KMS-11 (cell line): ENCODE data around the gene PLCD1.

Source experiments
- H2AFZ ChIP-seq: fragments of 200-600 bp; sonication (generic); 2 replicates; pipeline ENCODE4 v1.6.1; 2016; ENCODE audit warnings: antibody characterized with exemption, mixed run types, low read depth
- H3K27ac ChIP-seq: fragments of 200-600 bp; sonication (generic); 2 replicates; pipeline ENCODE4 v1.6.1; 2016; ENCODE audit warnings: mild to moderate bottlenecking, mixed run types
- H3K27me3 ChIP-seq: fragments of 200-600 bp; sonication (generic); 2 replicates; pipeline ENCODE4 v1.6.1; 2017; ENCODE audit warnings: mild to moderate bottlenecking, low read depth, mixed run types, moderate library complexity; ENCODE audit not compliant: insufficient read depth
- H3K36me3 ChIP-seq: fragments of 200-600 bp; sonication (generic); 2 replicates; pipeline ENCODE4 v1.6.1; 2017; ENCODE audit warnings: mild to moderate bottlenecking, mixed run types; ENCODE audit not compliant: insufficient read depth
- H3K4me1 ChIP-seq: fragments of 200-600 bp; sonication (generic); 2 replicates; pipeline ENCODE4 v1.6.1; 2016; ENCODE audit warnings: mild to moderate bottlenecking, low read depth, mixed run types; ENCODE audit not compliant: poor library complexity, severe bottlenecking
- H3K4me2 ChIP-seq: fragments of 200-600 bp; sonication (generic); 2 replicates; pipeline ENCODE4 v1.7.0; 2016; ENCODE audit warnings: mild to moderate bottlenecking, mixed run types
- H3K4me3 ChIP-seq: fragments of 200-600 bp; sonication (generic); IDR thresholded peaks from 2 replicates; pipeline ENCODE4 v1.6.1; 2017; ENCODE audit warnings: low read depth, low read length, mixed read lengths; ENCODE audit not compliant: insufficient read depth
- H3K79me2 ChIP-seq: fragments of 200-600 bp; sonication (generic); 2 replicates; pipeline ENCODE4 v1.6.1; 2016; ENCODE audit warnings: low read depth, mixed run types; ENCODE audit not compliant: insufficient read depth
- H3K9ac ChIP-seq: fragments of 200-600 bp; sonication (generic); 2 replicates; pipeline ENCODE4 v1.6.1; 2016; ENCODE audit warnings: mild to moderate bottlenecking, mixed run types
- H4K20me1 ChIP-seq: fragments of 200-600 bp; sonication (generic); 2 replicates; pipeline ENCODE4 v1.6.1; 2016; ENCODE audit warnings: mild to moderate bottlenecking, mixed run types; ENCODE audit not compliant: insufficient read depth
- CTCF ChIP-seq: fragments of 200-600 bp; sonication (generic); conservative IDR thresholded peaks from 2 replicates; pipeline ENCODE4 v1.6.1; 2017; ENCODE audit warnings: low read depth, mild to moderate bottlenecking, antibody characterized with exemption, low read length, moderate library complexity, mixed read lengths

PLCD1 gene

GRCh38 chr3:37987751-37988179, 41.7 kb downstream of the PLCD1 start:
- Histone ChIP-seq H2AFZ (no peak overlapping the region), H3K4me3 (no peak overlapping the region), H3K79me2 (no peaks in the 10 kb centered on the region), H3K9ac (no peak overlapping the region), H3K27ac (no peak overlapping the region), H3K27me3 (no peaks in the 10 kb centered on the region), H3K4me2 (no peak overlapping the region), H3K36me3 (no peaks in the 10 kb centered on the region), H3K4me1 (no peaks in the 10 kb centered on the region), H4K20me1 (no peaks in the 10 kb centered on the region)
- no peak for TF ChIP-seq CTCF

- H4K20me1 ChIP-seq, result no peaks in the 10 kb centered on the region
- H3K27ac ChIP-seq, result no peak overlapping the region
- H3K4me2 ChIP-seq, result no peak overlapping the region
- H2AFZ ChIP-seq, result no peak overlapping the region
- H3K4me1 ChIP-seq, result no peaks in the 10 kb centered on the region
- H3K27me3 ChIP-seq, result no peaks in the 10 kb centered on the region
- H3K9ac ChIP-seq, result no peak overlapping the region
- TF ChIP-seq CTCF, result no peak
- H3K79me2 ChIP-seq, result no peaks in the 10 kb centered on the region
- no peaks in the 10 kb centered on the region for H3K36me3 ChIP-seq
- no peak overlapping the region for H3K4me3 ChIP-seq
Observed at GRCh38 chr3:37987315-37987697, 42.1 kb downstream of the PLCD1 start.

GRCh38 chr3:37986479-37987314, 42.7 kb downstream of the PLCD1 start:
- Histone ChIP-seq H3K27ac (no peak overlapping the region), H3K9ac (no peak overlapping the region), H3K79me2 (no peaks in the 10 kb centered on the region), H3K36me3 (no peaks in the 10 kb centered on the region), H2AFZ (no peak overlapping the region), H3K4me1 (no peaks in the 10 kb centered on the region), H3K4me3 (no peak overlapping the region), H3K4me2 (no peak overlapping the region), H3K27me3 (no peaks in the 10 kb centered on the region), H4K20me1 (no peaks in the 10 kb centered on the region)
- no peak for TF ChIP-seq CTCF

- Histone ChIP-seq H2AFZ (no peak overlapping the region), H3K4me2 (no peak overlapping the region), H3K4me3 (no peak overlapping the region), H3K79me2 (no peaks in the 10 kb centered on the region), H4K20me1 (no peaks in the 10 kb centered on the region), H3K27me3 (no peaks in the 10 kb centered on the region), H3K27ac (no peak overlapping the region), H3K9ac (no peak overlapping the region), H3K36me3 (no peaks in the 10 kb centered on the region), H3K4me1 (no peaks in the 10 kb centered on the region)
- TF ChIP-seq CTCF, result no peak
Observed at GRCh38 chr3:37985637-37986320, 43.7 kb downstream of the PLCD1 start.
